NCI-H1436 treated with DMSO at 0.1 percent for 48 hours (cell line): ENCODE results near the gene EIF4G3.

Experiments
- DNase-seq: peaks from one replicate; lab custom pipeline; 2025; lab: John Stamatoyannopoulos, UW

The EIF4G3 gene

GRCh38 chr1:20993716-20994575, 182.8 kb downstream of the EIF4G3 start:
- no peak for DNase-seq

DNA sequence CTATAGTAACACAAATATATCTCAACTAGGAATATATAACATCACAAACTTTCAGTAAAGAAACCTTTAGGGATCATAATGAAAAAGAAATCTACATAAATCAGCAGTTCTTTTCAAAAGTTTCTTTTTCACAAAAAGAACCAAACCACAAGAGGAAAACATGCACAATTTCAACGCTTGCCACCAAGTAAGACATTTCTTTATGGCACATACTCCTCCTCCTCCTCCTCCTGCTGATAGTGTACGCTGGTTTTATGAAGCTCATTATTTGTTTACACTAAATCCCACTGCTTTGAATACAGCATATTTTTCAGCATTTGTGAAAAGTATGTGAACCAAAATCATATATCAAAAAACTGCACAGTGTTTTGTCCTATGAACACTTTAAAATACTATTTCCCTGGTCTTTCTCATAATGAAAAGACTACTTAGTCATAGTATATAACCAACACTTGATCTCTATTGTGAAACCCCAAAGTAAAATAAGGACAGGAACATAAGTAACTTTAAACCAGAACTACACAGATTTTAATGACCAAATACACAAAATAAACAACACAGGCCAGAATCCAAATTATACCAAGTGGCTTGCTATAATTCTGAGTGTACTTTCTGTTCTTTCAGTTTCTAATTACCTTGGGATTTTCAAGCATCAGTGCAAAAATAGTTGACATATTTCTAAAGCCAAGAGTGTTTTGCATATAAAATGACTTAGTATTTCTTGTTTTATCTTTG, 184.2 kb downstream of the EIF4G3 start:
- DNase-seq, result no peak

DNA sequence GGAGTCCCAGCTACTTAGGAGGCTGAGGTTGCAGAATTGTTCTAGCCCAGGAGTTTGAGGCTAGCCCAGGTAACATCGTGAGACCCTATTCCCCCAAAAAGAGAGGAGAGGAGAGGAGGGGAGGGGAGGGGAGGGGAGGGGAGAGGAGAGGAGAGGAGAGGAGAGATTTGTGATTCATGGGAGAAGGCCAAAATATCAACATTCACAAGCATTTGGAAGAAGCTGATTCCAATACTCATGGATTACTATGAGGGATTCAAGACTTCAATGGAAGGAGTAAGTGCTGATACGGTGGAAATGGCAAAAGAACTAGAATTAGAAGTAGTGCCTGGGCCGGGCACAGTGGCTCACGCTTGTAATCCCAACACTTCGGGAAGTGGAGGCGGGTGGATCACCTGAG, 187.8 kb downstream of the EIF4G3 start:
- no peak for DNase-seq

DNA sequence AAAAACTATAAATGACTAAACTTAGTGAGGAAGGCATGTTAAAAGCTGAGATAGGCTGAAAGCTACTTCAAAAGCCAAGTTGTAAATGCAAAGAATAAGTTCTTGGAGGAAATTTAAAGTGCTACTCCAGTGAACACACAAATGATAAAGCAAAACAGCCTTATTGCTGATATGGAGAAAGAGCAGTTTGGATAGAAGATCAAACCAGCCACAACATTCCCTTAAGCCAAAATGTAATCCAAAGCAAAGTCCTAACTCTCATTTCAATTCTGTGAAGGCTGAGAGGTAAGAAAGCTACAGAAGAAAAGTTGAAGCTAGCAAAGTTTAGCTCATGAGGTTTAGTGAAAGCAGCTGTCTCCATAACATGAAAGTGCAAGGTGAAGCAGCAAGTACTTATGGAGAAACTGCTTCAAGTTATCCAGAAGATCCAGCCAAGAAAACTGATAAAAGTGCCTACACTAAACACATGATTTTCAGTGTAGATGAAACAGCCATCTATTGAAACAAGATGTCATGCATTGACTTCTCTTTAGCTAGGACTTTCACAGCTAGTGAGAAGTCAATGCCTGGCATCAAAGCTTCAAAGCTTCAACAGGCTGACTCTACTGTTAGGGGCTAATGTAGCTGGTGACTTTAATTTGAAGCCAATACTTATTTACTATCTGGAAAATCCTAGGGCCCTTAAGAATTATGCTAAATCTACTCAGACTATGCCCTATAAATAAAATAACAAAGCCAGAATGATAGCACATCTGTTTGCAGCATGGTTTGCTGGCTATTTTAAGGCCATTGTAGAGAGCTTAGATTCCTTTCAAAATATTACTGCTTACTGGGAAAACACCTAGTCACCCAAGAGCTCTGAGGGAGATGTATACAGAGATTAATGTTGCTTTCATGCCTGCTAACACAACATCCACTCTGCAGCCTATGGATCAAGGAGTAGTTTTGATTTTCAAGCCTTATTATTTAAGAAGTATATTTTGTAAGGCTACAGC, 188.6 kb downstream of the EIF4G3 start:
- no peak for DNase-seq

DNA sequence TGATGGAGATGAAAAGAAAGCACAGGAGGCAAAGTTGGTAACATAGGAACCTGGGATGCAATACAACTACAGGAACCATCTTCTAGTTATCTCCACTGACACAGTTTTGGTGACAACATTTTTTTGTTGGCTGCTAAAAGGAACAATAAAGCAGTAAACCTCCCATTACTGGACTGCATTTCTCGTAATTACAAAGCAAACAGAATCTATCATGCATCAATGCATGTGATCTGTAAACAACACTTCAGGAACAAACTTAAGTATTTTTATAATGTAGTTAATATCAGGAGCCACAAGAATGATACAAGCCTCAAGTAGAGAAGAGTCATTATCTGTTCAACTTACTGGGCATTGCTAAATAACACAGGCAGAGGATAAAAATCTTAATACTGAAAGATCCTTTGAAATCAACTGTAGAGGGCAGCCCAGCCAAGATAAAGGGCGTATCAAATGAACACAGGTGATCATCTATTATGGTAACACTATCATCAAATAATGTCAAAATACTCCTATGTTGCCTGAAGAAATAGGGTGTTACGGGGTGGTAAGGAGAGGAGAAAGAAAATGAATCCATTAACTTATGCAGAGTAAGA, 193.3 kb downstream of the EIF4G3 start:
- DNase-seq, result no peak

DNA sequence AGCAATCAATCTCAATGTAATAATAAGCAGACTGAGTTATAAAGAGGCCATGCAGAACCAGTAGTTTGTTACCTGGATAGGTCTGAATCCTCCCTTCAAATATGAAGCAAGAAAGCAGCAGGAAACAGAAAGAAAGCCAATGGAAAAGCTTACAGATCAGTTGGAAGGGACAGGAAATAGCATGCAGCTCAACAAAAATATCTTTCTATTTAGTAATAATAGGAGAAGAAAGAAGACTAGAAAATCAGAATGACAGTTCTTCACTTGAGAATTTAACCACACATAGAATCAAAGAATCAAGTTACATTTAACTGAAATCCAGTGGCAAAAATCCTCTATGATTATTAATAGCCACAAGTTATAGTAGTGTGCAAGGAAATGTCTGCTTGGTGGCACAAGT, 194.4 kb downstream of the EIF4G3 start:
- DNase-seq, result no peak

DNA sequence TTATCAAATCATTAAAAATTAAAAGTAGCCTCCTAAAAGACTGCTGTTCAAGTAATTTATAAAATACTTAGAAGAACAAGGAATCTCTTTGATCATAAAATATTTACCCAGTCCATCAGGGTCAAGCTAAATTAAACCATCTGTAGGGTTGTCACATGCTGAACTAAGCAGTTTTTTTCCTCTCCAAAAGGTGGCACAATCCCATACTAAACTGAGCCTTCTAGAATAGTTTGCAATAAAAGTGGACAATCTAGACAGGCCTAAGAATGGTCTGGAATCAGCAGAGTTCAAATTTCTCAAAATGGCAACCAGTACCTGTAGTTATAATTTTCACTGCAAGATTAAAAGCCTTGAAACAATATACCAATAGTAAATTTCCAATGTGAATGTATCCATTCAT, 194.8 kb downstream of the EIF4G3 start:
- no peak for DNase-seq

DNA sequence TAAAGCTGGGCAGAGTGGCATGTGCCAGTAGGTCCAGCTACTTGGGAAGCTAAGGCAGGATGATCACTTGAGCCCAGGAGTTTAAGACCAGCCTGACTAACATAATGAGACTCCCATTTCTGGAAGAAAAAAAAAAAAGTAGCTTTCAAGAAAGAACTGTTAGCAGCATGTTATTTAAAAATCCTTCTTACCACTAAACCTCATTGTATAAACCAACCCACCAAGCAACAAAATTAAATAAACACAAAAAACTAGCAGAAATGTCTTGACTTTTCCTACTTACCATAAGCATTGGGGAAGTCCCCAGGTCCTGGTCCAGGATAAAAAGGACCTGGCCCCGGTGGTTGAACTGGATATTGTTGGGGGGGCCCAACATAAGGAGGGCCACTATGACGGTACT, 196.6 kb downstream of the EIF4G3 start:
- DNase-seq, result no peak

DNA sequence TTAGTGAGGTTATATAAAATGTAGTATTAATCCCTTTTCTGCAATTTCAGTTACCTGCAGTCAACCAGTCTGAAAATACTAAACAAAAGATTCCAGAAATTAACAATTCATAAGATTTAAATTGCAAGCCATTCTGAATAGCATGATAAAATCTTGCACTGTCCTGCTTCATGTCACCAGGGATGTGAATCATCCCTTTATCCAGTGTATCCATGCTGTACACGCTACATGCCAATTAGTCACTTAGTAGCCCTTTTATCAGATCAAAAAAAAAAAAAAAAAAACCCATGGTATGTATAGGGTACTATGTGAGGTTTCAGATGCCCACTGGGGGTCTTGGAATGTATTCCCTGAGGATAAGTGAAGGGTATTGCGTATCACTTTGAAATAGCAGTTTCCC, 198.3 kb downstream of the EIF4G3 start:
- no peak for DNase-seq

DNA sequence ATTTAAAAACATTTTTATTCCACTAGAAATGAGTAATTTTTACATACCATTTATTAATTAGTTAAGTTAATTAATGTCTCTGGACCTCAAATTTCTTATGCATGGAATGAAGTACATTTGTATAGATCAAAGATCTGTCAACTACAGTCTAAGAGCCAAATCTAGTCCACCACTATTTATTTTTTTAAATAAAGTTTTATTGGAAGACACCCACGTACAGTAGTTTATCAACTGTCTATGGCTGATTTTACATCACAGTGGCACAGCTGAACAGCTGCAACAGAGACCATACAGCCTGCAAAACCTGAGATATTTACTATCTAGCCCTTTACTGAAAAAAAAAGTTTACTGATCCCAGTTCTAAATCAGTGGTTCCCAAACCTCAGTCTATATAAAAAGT, 201.0 kb downstream of the EIF4G3 start:
- no peak for DNase-seq

DNA sequence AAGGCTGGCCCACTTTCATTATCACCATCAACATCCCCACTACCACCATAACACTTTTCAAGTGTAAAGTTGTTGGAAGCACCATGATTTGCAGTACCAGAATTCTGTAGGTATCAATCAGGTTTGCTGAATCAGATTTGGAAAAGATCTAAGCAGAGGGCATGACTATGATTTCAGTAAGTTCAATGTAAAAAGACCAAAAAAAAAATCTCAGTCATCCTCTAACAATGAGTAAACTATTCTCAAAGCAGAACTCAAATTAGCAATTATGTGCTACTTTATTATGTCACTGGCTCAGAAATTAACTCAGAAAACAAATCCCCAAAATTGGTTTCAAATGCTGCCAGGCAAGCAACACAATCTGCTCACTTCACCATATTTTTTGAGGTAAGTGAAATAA, 201.7 kb downstream of the EIF4G3 start:
- no peak for DNase-seq

GRCh38 chr1:20974069-20974468, 202.6 kb downstream of the EIF4G3 start:
- no peak for DNase-seq

DNA sequence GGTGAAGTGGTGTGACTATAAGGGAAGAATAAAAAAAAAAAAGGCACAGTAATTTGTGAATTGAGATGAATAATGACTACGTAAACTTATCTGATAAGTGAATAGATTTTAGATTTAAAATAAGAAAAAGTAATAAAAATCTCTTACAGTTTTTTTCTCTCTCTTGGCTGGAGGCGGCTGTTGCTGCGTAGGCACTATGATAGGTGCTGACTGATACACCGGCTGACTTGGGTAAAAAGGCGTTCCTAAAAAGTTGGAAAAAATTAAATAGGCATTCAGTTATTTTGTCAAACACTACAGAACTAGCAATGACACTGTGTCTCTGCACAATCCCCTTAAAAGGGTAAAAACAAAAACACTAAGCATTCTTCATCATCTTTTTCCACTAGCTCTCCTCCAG, 203.8 kb downstream of the EIF4G3 start:
- DNase-seq, result no peak

GRCh38 chr1:20964540-20965484, 211.9 kb downstream of the EIF4G3 start:
- no peak for DNase-seq

DNA sequence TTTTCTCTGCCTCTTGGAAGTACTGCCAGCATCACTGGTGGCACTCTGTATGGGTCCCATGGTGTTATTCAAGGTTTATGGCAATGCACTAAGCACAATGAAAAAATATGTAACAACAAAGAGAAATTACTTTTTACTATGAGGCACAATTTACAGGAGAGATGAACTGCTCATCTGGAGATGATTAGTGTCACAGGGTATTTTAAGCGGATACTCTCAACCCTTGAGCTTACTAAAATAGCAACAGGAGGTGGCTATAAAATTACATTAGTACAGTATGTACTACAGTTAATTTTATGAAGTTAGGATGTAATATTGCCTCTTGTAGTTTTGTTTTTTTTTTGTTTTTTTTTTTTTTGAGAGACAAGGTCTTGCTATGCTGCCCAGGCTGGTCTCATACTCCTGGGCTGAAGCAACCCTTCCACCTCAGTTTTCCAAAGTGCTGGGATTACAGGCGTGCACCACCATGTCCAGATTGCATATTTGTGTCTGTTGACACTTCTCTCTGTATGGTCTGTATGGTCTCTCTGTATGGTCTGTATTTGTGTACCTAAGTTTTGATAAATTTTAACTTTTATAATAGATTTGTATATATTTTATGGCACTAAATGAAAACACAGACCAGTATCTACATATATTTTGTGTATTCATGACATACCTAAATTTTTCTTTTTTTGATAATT, 214.0 kb downstream of the EIF4G3 start:
- no peak for DNase-seq

- DNase-seq, result no peak
These were observed 218.3 kb downstream of the EIF4G3 start for GRCh38 chr1:20958430-20958829.

- no peak for DNase-seq
These were observed 220.4 kb downstream of the EIF4G3 start for GRCh38 chr1:20956272-20956671.

GRCh38 chr1:20950679-20951078, 226.0 kb downstream of the EIF4G3 start:
- DNase-seq, result no peak

- DNase-seq, result no peak
These were observed 226.7 kb downstream of the EIF4G3 start for GRCh38 chr1:20949871-20950590.
